HepG2 (cell line): ENCODE results near the gene YIPF1. TPM values are rescaled to one million over a fixed set of nuclear protein-coding genes. Genes with fewer than 3 reads are reported as not detected.

ENCODE experiments used
- ATAC-seq: fragments of 200-7000 bp; cut with Tn5 transposase; 3 replicates; pipeline ENCODE4 v1.9.1; 2020; ENCODE audit warnings: mild to moderate bottlenecking, moderate library complexity
- BruUV-seq: library from RNA; stranded (reverse); fragments of 400-500 nt; replicated peaks from 2 replicates; lab custom pipeline; 2021; lab: Mats Ljungman, UMichigan
- CTCF ChIA-PET: fragments of 300-600 bp; formaldehyde crosslinking; extraction: SDS; loops from one replicate; lab custom pipeline; 2021; ENCODE audit warnings: low total read pairs, inconsistent platforms, low intra/inter-chr PET ratio; lab: Yijun Ruan, JAX
- POLR2A ChIA-PET: fragments of 350-600 bp; sonication (Branson Sonifier 250); formaldehyde crosslinking; loops from one replicate; lab custom pipeline; 2020; ENCODE audit warnings: antibody characterized with exemption, inconsistent platforms; lab: Yijun Ruan, JAX
- DNase-seq: peaks from one replicate; pipeline ENCODE4 v3.0.0-alpha.2; 2015; ENCODE audit warnings: low spot score
- FAIRE-seq: peaks from 3 replicates; lab custom pipeline; 2011; peaks lifted over from hg19 to GRCh38; lab: Jason Lieb, UNC
- H2AFZ ChIP-seq: one replicate; pipeline ENCODE4 v1.6.1; 2011; ENCODE audit warnings: low read length, inconsistent platforms
- H3K27ac ChIP-seq: fragments of 300-600 bp; 3 replicates; pipeline ENCODE4 v1.8.0; 2011; ENCODE audit warnings: mixed run types, mild to moderate bottlenecking, mixed read lengths, low read length, inconsistent platforms; ENCODE audit not compliant: insufficient read depth; ENCODE audit errors: extremely low read length
- H3K27me3 ChIP-seq, 2 experiments: fragments of 200-600 bp in 1 of 2; 2 replicates in 1 of 2; 3 replicates in 1 of 2; pipeline versions ENCODE4 v1.6.0 to v1.8.0; 2011; ENCODE audit warnings: low read length in 2 of 2, mild to moderate bottlenecking in 2 of 2, moderate library complexity in 2 of 2, inconsistent platforms in 1 of 2; ENCODE audit not compliant: insufficient read depth in 2 of 2, control insufficient read depth in 1 of 2
- H3K36me3 ChIP-seq, 2 experiments: fragments of 200-600 bp in 1 of 2; replicated peaks in 1 of 2; 2 replicates in 1 of 2; 3 replicates in 1 of 2; pipeline versions ENCODE4 v1.5.1 to v1.8.0; 2011; ENCODE audit warnings: low read length in 2 of 2, inconsistent platforms in 1 of 2; ENCODE audit not compliant: insufficient read depth in 2 of 2, control insufficient read depth in 1 of 2
- H3K4me1 ChIP-seq: 2 replicates; pipeline ENCODE4 v1.5.1; 2012; ENCODE audit warnings: low read length, inconsistent platforms; ENCODE audit not compliant: insufficient read depth
- H3K4me2 ChIP-seq: 2 replicates; pipeline ENCODE4 v1.6.0; 2011; ENCODE audit warnings: low read depth, low read length, inconsistent platforms
- H3K4me3 ChIP-seq, 3 experiments: fragments of 200-600 bp in 1 of 3; sonication (generic), shearing (Covaris generic) in 1 of 3; replicated peaks in 1 of 3; 2 replicates each; pipeline ENCODE4 v1.5.1; 2011 to 2016; ENCODE audit warnings: low read length in 3 of 3, inconsistent platforms in 2 of 3, low read depth in 2 of 3, mild to moderate bottlenecking in 2 of 3, control low read depth in 1 of 3, mixed read lengths in 1 of 3; ENCODE audit not compliant: insufficient read depth in 1 of 3
- H3K79me2 ChIP-seq: one replicate; pipeline ENCODE4 v1.6.1; 2011; ENCODE audit warnings: low read length, inconsistent platforms; ENCODE audit not compliant: insufficient read depth
- H3K9ac ChIP-seq: 2 replicates; pipeline ENCODE4 v1.6.0; 2011; ENCODE audit warnings: mild to moderate bottlenecking, low read depth, low read length, inconsistent platforms; ENCODE audit not compliant: insufficient read depth
- H3K9me3 ChIP-seq: 2 replicates; pipeline ENCODE4 v1.5.1; 2012; ENCODE audit warnings: mild to moderate bottlenecking, low read length
- H4K20me1 ChIP-seq: 2 replicates; pipeline ENCODE4 v1.6.0; 2011; ENCODE audit warnings: inconsistent platforms, mild to moderate bottlenecking, low read length, moderate library complexity; ENCODE audit not compliant: insufficient read depth
- ATF7-NPFF ChIP-seq: sonication (generic); formaldehyde crosslinking; IDR thresholded peaks from 2 replicates; pipeline ENCODE4 v1.8.1; 2023; ENCODE audit warnings: mild to moderate bottlenecking, low read depth, missing genetic modification reagents, moderate library complexity
- FLYWCH1 ChIP-seq: sonication (generic); formaldehyde crosslinking; IDR thresholded peaks from 2 replicates; pipeline ENCODE4 v1.8.1; 2023; ENCODE audit warnings: mild to moderate bottlenecking, missing genetic modification reagents
- HBP1 ChIP-seq: IDR thresholded peaks from 2 replicates; pipeline ENCODE4 v1.6.1; 2016; ENCODE audit warnings: low read depth, control low read depth
- HDAC1 ChIP-seq: sonication (generic); formaldehyde crosslinking; IDR thresholded peaks from 2 replicates; pipeline ENCODE4 v1.5.1; 2020; ENCODE audit warnings: mild to moderate bottlenecking, missing genetic modification reagents
- HOXA3 ChIP-seq: sonication (generic); formaldehyde crosslinking; IDR thresholded peaks from 2 replicates; pipeline ENCODE4 v1.5.0; 2020; ENCODE audit warnings: missing genetic modification reagents
- MAF1 ChIP-seq: sonication (generic); formaldehyde crosslinking; IDR thresholded peaks from 2 replicates; pipeline ENCODE4 v1.5.0; 2020; ENCODE audit warnings: missing genetic modification reagents, borderline replicate concordance
- MED1 ChIP-seq: sonication (generic); formaldehyde crosslinking; IDR thresholded peaks from 2 replicates; pipeline ENCODE4 v1.4.0; 2020; ENCODE audit warnings: missing genetic modification reagents
- POLR2AphosphoS5 ChIP-seq: IDR thresholded peaks from 2 replicates; pipeline ENCODE4 v1.6.1; 2012; ENCODE audit warnings: low read depth, low read length
- RBM39 ChIP-seq: fragments of 200-400 bp; formaldehyde crosslinking; IDR thresholded peaks from one replicate; pipeline ENCODE4 v1.6.1; 2018; ENCODE audit warnings: antibody characterized with exemption, mild to moderate bottlenecking, low read depth, low read length; ENCODE audit not compliant: poor library complexity, severe bottlenecking
- SP5 ChIP-seq: IDR thresholded peaks from 2 replicates; pipeline ENCODE4 v1.6.1; 2016; ENCODE audit warnings: low read depth, borderline replicate concordance
- TEAD3 ChIP-seq: optimal IDR thresholded peaks from 2 replicates; pipeline ENCODE3; 2016; ENCODE audit warnings: borderline replicate concordance
- TRIM24 ChIP-seq: sonication (generic); formaldehyde crosslinking; IDR thresholded peaks from 2 replicates; pipeline ENCODE4 v1.8.0; 2022; ENCODE audit warnings: mild to moderate bottlenecking, missing genetic modification reagents
- ZNF451 ChIP-seq: sonication (generic); formaldehyde crosslinking; IDR thresholded peaks from 2 replicates; pipeline ENCODE4 v1.5.0; 2020; ENCODE audit warnings: mild to moderate bottlenecking, missing genetic modification reagents
- ZNF556 ChIP-seq: sonication (generic); formaldehyde crosslinking; IDR thresholded peaks from 2 replicates; pipeline ENCODE4 v1.4.0; 2020; ENCODE audit warnings: mild to moderate bottlenecking, missing genetic modification reagents, borderline replicate concordance
- ZNF567 ChIP-seq: sonication (generic); formaldehyde crosslinking; IDR thresholded peaks from 2 replicates; pipeline ENCODE4 v1.8.1; 2023; ENCODE audit warnings: mild to moderate bottlenecking, missing genetic modification reagents, borderline replicate concordance
- ZNF768 ChIP-seq: sonication (generic); formaldehyde crosslinking; IDR thresholded peaks from 2 replicates; pipeline ENCODE4 v1.4.0; 2020; ENCODE audit warnings: missing genetic modification reagents
- whole genome bisulfite sequencing: methylation state at CpG from one replicate; pipeline ENCODE4 v1.1.6; 2017; ENCODE audit warnings: low lambda C conversion rate; 5-methylcytosine and 5-hydroxymethylcytosine counted together
- in situ Hi-C: cut with HindIII; loops from 2 replicates; pipeline ENCODE4 v1.10.0; 2017; ENCODE audit warnings: low pct_unique_long_range_greater_than_20kb; ENCODE audit not compliant: extremely low pct_ligation_motif_present
- intact Hi-C: fragments of 100-400 bp; cut with micrococcal nuclease; formaldehyde crosslinking; loops from one replicate; pipeline ENCODE4 v1.10.0; 2022; ENCODE audit not compliant: unreplicated experiment
- polyA plus RNA-seq, 8 experiments: library from polyadenylated mRNA; depleted of rRNA in 3 of 8; stranded (reverse) in 7 of 8; unstranded in 1 of 8; fragments of >200 nt; fragmentation: Illumina TruSeq in 4 of 8; extraction: Trizol in 4 of 8; gene quantifications; 2 replicates each; pipeline versions ENCODE4 v1.2.1 to v1.2.3, GENCODE V29; 2011 to 2016; ENCODE audit warnings: low read depth in 4 of 8, missing spikeins in 1 of 8, mixed read lengths in 1 of 8; ENCODE audit not compliant: insufficient read depth in 1 of 8
- total RNA-seq, 5 experiments: library from RNA; depleted of rRNA; stranded (reverse); fragments of >200 nt; fragmentation: Illumina TruSeq; extraction: Trizol; gene quantifications; 2 replicates each; pipeline ENCODE4 v1.2.3, GENCODE V29; 2016; ENCODE audit warnings: low read depth in 1 of 5
- TF ChIP-seq, protein P1 (sequence below): sonication (generic); formaldehyde crosslinking; IDR thresholded peaks from 2 replicates; pipeline ENCODE4 v1.5.0; 2020; ENCODE audit warnings: missing genetic modification reagents, mild to moderate bottlenecking, borderline replicate concordance
- TF ChIP-seq, protein P2 (sequence below): sonication (generic); formaldehyde crosslinking; IDR thresholded peaks from 2 replicates; pipeline ENCODE4 v1.4.0; 2020; ENCODE audit warnings: missing genetic modification reagents

YIPF1 gene
- total and polyA plus RNA-seq, 2 of the 13 experiments (the other 11 are each of a cell fraction or from before 2014, with no cell fraction given): 21.1 to 31.9 TPM

GRCh38 chr1:53893999-53894636 lies 4.5 kb upstream of the YIPF1 start, which contains the start of gene DIO1:
TSS of gene DIO1 (plus strand) at chr1:53894187. CDS start at chr1:53894211, 24 bp downstream.
- in situ Hi-C loops (loop anchor here (5.0 kb wide), 1 partner anchor 48 kb away; no protein-coding TSS in a partner anchor), intact Hi-C loops (loop anchor here (5.0 kb wide), 1 partner anchor 53 kb away; the partner anchor contains the start of genes IFT25 and LRRC42)
- FAIRE-seq: peak; percentile 76
- DNase-seq: peak; percentile 51
- Histone ChIP-seq H3K4me1 (peaks cover 78% of the 10 kb centered on the region), H3K4me3 (peak within 1 kb of the TSS; percentile 43 to 72 (median 55)), H3K27ac (peak within 1 kb of the TSS; percentile 51), H3K9ac (peak within 1 kb of the TSS; percentile 53), H3K79me2 (peaks cover 13% of the 10 kb centered on the region), H4K20me1 (no peaks in the 10 kb centered on the region; the same call in 1 of the 2 replicates), H3K36me3 (no peaks in the 10 kb centered on the region), H2AFZ (peak within 1 kb of the TSS; percentile 64), H3K27me3 (no peaks in the 10 kb centered on the region; a peak in 1 of 5 replicates), H3K4me2 (peak within 1 kb of the TSS; percentile 88), H3K9me3 (no peaks in the 10 kb centered on the region)
- peak; percentile 86 for ATAC-seq
- WGBS: 17% methylated on average over 11 of the region's 14 CpGs
- BruUV-seq: TSS peak; percentile 61
- CTCF ChIA-PET: no interaction called here
- POLR2A ChIA-PET: interaction anchor here (0.9 to 2.0 kb wide), 7 partner anchors 9 to 51 kb away, joined by 3 to 19 read pairs (median 4); partner anchors contain the start of genes IFT25 and LRRC42
- TF ChIP-seq ZNF451 (0 out of 2 replicates have a peak, but pooled peaks have one; percentile 55), FLYWCH1 (no peak), ZNF567 (no peak), ZNF768 (0 out of 2 replicates have a peak, but pooled peaks have one; percentile 28), HBP1 (CRISPR knock-in tag) (0 out of 2 replicates have a peak, but pooled peaks have one; percentile 39), MED1 (CRISPR knock-in tag) (peak; percentile 38; the same call in 1 of the 2 replicates), ATF7-NPFF (CRISPR knock-in tag) (no peak), TRIM24 (CRISPR knock-in tag) (no peak), TEAD3 (CRISPR knock-in tag) (peak; percentile 51), MAF1 (CRISPR knock-in tag) (0 out of 2 replicates have a peak, but pooled peaks have one; percentile 51), POLR2AphosphoS5 (peak; percentile 91), HDAC1 (0 out of 2 replicates have a peak, but pooled peaks have one; percentile 45), ZNF556 (CRISPR knock-in tag) (no peak), HOXA3 (CRISPR knock-in tag) (peak; percentile 57), RBM39 (no peak), SP5 (CRISPR knock-in tag) (peak; percentile 71)
- TF ChIP-seq, protein P1, sequence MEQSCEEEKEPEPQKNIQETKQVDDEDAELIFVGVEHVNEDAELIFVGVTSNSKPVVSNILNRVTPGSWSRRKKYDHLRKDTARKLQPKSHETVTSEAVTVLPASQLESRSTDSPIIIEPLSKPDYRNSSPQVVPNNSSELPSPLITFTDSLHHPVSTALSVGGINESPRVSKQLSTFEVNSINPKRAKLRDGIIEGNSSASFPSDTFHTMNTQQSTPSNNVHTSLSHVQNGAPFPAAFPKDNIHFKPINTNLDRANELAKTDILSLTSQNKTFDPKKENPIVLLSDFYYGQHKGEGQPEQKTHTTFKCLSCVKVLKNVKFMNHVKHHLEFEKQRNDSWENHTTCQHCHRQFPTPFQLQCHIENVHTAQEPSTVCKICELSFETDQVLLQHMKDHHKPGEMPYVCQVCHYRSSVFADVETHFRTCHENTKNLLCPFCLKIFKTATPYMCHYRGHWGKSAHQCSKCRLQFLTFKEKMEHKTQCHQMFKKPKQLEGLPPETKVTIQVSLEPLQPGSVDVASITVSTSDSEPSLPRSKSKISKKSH: peak; percentile 32; the same call in 1 of the 2 replicates
- TF ChIP-seq, protein P2, sequence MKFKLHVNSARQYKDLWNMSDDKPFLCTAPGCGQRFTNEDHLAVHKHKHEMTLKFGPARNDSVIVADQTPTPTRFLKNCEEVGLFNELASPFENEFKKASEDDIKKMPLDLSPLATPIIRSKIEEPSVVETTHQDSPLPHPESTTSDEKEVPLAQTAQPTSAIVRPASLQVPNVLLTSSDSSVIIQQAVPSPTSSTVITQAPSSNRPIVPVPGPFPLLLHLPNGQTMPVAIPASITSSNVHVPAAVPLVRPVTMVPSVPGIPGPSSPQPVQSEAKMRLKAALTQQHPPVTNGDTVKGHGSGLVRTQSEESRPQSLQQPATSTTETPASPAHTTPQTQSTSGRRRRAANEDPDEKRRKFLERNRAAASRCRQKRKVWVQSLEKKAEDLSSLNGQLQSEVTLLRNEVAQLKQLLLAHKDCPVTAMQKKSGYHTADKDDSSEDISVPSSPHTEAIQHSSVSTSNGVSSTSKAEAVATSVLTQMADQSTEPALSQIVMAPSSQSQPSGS (CRISPR knock-in tag): 0 out of 2 replicates have a peak, but pooled peaks have one; percentile 18
